H9 (cell line): ENCODE measurements around the gene PTRH1. TPM values are rescaled to one million over a fixed set of nuclear protein-coding genes. Genes with fewer than 3 reads are reported as not detected.

Source experiments
- DNase-seq: peaks from one replicate; pipeline ENCODE4 v3.0.0-alpha.2; 2017
- H2AFZ ChIP-seq: one replicate; pipeline ENCODE4 v1.6.1; 2013; ENCODE audit warnings: mild to moderate bottlenecking, low read length, control low read depth, moderate library complexity
- H2AK5ac ChIP-seq: 2 replicates; pipeline ENCODE4 v1.6.1; 2013; ENCODE audit warnings: low read length, control low read depth, mixed read lengths; ENCODE audit not compliant: insufficient read length
- H2BK120ac ChIP-seq: one replicate; pipeline ENCODE4 v1.6.1; 2013; ENCODE audit warnings: low read depth, mild to moderate bottlenecking, low read length, control low read depth, inconsistent platforms; ENCODE audit not compliant: poor library complexity, severe bottlenecking
- H2BK12ac ChIP-seq: 2 replicates; pipeline ENCODE4 v1.6.1; 2013; ENCODE audit warnings: low read length, control low read depth, mixed read lengths, low read depth; ENCODE audit not compliant: insufficient read length
- H2BK15ac ChIP-seq: 2 replicates; pipeline ENCODE4 v1.6.1; 2013; ENCODE audit warnings: low read depth, low read length, control low read depth
- H2BK20ac ChIP-seq: one replicate; pipeline ENCODE4 v1.6.1; 2013; ENCODE audit warnings: low read depth, mild to moderate bottlenecking, low read length, control low read depth, inconsistent platforms; ENCODE audit not compliant: poor library complexity, severe bottlenecking
- H2BK5ac ChIP-seq: 2 replicates; pipeline ENCODE4 v1.6.1; 2013; ENCODE audit warnings: low read length, control low read depth, mixed read lengths; ENCODE audit not compliant: insufficient read length
- H3K14ac ChIP-seq: 2 replicates; pipeline ENCODE4 v1.6.1; 2013; ENCODE audit warnings: low read length, control low read depth; ENCODE audit not compliant: insufficient read depth
- H3K18ac ChIP-seq: 2 replicates; pipeline ENCODE4 v1.6.1; 2013; ENCODE audit warnings: low read depth, mild to moderate bottlenecking, mixed read lengths, low read length, control low read depth; ENCODE audit not compliant: insufficient read length
- H3K23ac ChIP-seq: 2 replicates; pipeline ENCODE4 v1.6.1; 2013; ENCODE audit warnings: low read length, control low read depth, mixed read lengths, low read depth; ENCODE audit not compliant: insufficient read length
- H3K23me2 ChIP-seq: 2 replicates; pipeline ENCODE4 v1.6.1; 2013; ENCODE audit warnings: low read depth, mild to moderate bottlenecking, mixed read lengths, low read length, control low read depth; ENCODE audit not compliant: insufficient read length, poor library complexity, severe bottlenecking
- H3K27ac ChIP-seq: 2 replicates; pipeline ENCODE4 v1.5.1; 2013; ENCODE audit warnings: low read length, control low read depth, mixed read lengths, low read depth; ENCODE audit not compliant: insufficient read length
- H3K27me3 ChIP-seq: 2 replicates; pipeline ENCODE4 v1.6.1; 2013; ENCODE audit warnings: low read length, control low read depth, inconsistent platforms; ENCODE audit not compliant: insufficient read depth
- H3K4ac ChIP-seq: 2 replicates; pipeline ENCODE4 v1.6.1; 2013; ENCODE audit warnings: low read depth, mild to moderate bottlenecking, control low read depth, inconsistent platforms, low read length, moderate library complexity
- H3K4me1 ChIP-seq: 2 replicates; pipeline ENCODE4 v1.6.1; 2013; ENCODE audit warnings: low read length, control low read depth, inconsistent platforms; ENCODE audit not compliant: insufficient read depth
- H3K4me2 ChIP-seq: 2 replicates; pipeline ENCODE4 v1.6.1; 2013; ENCODE audit warnings: low read length, control low read depth, mixed read lengths; ENCODE audit not compliant: insufficient read length, insufficient read depth
- H3K56ac ChIP-seq: 2 replicates; pipeline ENCODE4 v1.6.1; 2013; ENCODE audit warnings: low read depth, mild to moderate bottlenecking, mixed read lengths, low read length, control low read depth; ENCODE audit not compliant: insufficient read length
- H3K79me1 ChIP-seq: 2 replicates; pipeline ENCODE4 v1.6.1; 2013; ENCODE audit warnings: low read depth, mild to moderate bottlenecking, moderate library complexity, low read length, control low read depth, inconsistent platforms; ENCODE audit not compliant: insufficient read depth, poor library complexity, severe bottlenecking
- H3K79me2 ChIP-seq: 2 replicates; pipeline ENCODE4 v1.6.1; 2013; ENCODE audit warnings: low read length, control low read depth, inconsistent platforms; ENCODE audit not compliant: insufficient read depth
- H3K9ac ChIP-seq: 2 replicates; pipeline ENCODE4 v1.6.1; 2013; ENCODE audit warnings: low read length, control low read depth, mixed read lengths; ENCODE audit not compliant: insufficient read length; ENCODE audit errors: extremely low read depth
- H3K9me3 ChIP-seq: one replicate; pipeline ENCODE4 v1.6.1; 2013; ENCODE audit warnings: low read depth, low read length, inconsistent platforms; ENCODE audit not compliant: control insufficient read depth
- H3T11ph ChIP-seq: one replicate; pipeline ENCODE4 v1.6.1; 2013; ENCODE audit warnings: mild to moderate bottlenecking, low read length, control low read depth, inconsistent platforms
- H4K20me1 ChIP-seq: one replicate; pipeline ENCODE4 v1.6.1; 2013; ENCODE audit not compliant: control insufficient read depth, insufficient read length, insufficient read depth
- H4K5ac ChIP-seq: 2 replicates; pipeline ENCODE4 v1.6.1; 2013; ENCODE audit warnings: low read depth, mild to moderate bottlenecking, mixed read lengths, low read length, control low read depth; ENCODE audit not compliant: insufficient read length
- H4K8ac ChIP-seq: replicated peaks from 2 replicates; pipeline ENCODE4 v1.6.1; 2013; ENCODE audit warnings: low read length, control low read depth, mixed read lengths, low read depth; ENCODE audit not compliant: insufficient read length
- H4K91ac ChIP-seq: 2 replicates; pipeline ENCODE4 v1.6.1; 2013; ENCODE audit warnings: low read depth, mild to moderate bottlenecking, moderate library complexity, mixed read lengths, low read length, control low read depth; ENCODE audit not compliant: insufficient read length
- H3K27ac Mint-ChIP-seq, 3 experiments: 2 replicates in 2 of 3; 3 replicates in 1 of 3; pipeline ENCODE4 v1.8.0; 2020 to 2021; ENCODE audit warnings: mixed read lengths in 3 of 3, mild to moderate bottlenecking in 1 of 3, moderate library complexity in 1 of 3
- H3K27me3 Mint-ChIP-seq: 2 replicates; pipeline ENCODE4 v1.8.0; 2021; ENCODE audit warnings: low read depth, mild to moderate bottlenecking, moderate library complexity, mixed read lengths
- H3K36me3 Mint-ChIP-seq, 3 experiments: 2 replicates in 2 of 3; 3 replicates in 1 of 3; pipeline ENCODE4 v1.8.0; 2020 to 2021; ENCODE audit warnings: low read depth in 3 of 3, mixed read lengths in 3 of 3; ENCODE audit not compliant: insufficient read depth in 1 of 3
- H3K4me1 Mint-ChIP-seq, 2 experiments: 2 replicates each; pipeline ENCODE4 v1.8.0; 2020; ENCODE audit warnings: mixed read lengths in 2 of 2
- H3K4me3 Mint-ChIP-seq, 2 experiments: 2 replicates in 1 of 2; 3 replicates in 1 of 2; pipeline ENCODE4 v1.8.0; 2020 to 2021; ENCODE audit warnings: mild to moderate bottlenecking in 2 of 2, mixed read lengths in 2 of 2, moderate library complexity in 1 of 2
- H3K9me3 Mint-ChIP-seq, 2 experiments: 2 replicates in 1 of 2; 3 replicates in 1 of 2; pipeline ENCODE4 v1.8.0; 2020; ENCODE audit warnings: mild to moderate bottlenecking in 2 of 2, mixed read lengths in 2 of 2, moderate library complexity in 1 of 2
- CTCF ChIP-seq: fragments of 200-600 bp; sonication (generic); conservative IDR thresholded peaks from 3 replicates; pipeline ENCODE4 v1.8.0; 2021; ENCODE audit warnings: antibody characterized with exemption, mild to moderate bottlenecking
- WGBS: extraction: QIAGEN DNeasy Blood & Tissue Kit; methylation state at CpG from one replicate; pipeline ENCODE4 v1.1.7; 2013; ENCODE audit warnings: missing lambda C conversion rate, low lambda C conversion rate, mixed read lengths; ENCODE audit not compliant: insufficient read length; ENCODE audit errors: extremely low coverage; 5-methylcytosine and 5-hydroxymethylcytosine counted together
- total RNA-seq: library from RNA; stranded (reverse); gene quantifications from 2 replicates; pipeline ENCODE4 v1.2.1, GENCODE V29; 2021

Gene PTRH1
- total RNA-seq, 1 experiment from 2014 or later, result 10.9 TPM

GRCh38 chr9:127705577-127706379 lies 9.7 kb downstream of the PTRH1 start:
- Mint-ChIP-seq H3K27me3 (peaks cover 7% of the 10 kb centered on the region), H3K4me1 (peaks cover 6 to 22% of the 10 kb centered on the region in 2 experiments), H3K27ac (no peak overlapping the region; a peak in 1 of 7 replicates), H3K36me3 (no peaks in the 10 kb centered on the region), H3K4me3 (no peak overlapping the region), H3K9me3 (peaks cover 0 to 2% of the 10 kb centered on the region in 2 experiments; a peak in 1 of 5 replicates)
- no peak overlapping the region for H2BK20ac ChIP-seq
- no peak overlapping the region; the same call in 1 of the 2 replicates for H3K4ac ChIP-seq
- no peak overlapping the region for H3T11ph ChIP-seq
- no peaks in the 10 kb centered on the region for H3K79me1 ChIP-seq
- TF ChIP-seq CTCF, result no peak
- H2BK12ac ChIP-seq, result no peak overlapping the region
- no peaks in the 10 kb centered on the region for H3K79me2 ChIP-seq
- no peak overlapping the region for H3K9ac ChIP-seq
- H4K5ac ChIP-seq, result no peak overlapping the region
- H2BK5ac ChIP-seq, result no peak overlapping the region
- H4K91ac ChIP-seq, result no peak overlapping the region
- H3K27ac ChIP-seq, result no peak overlapping the region
- H4K20me1 ChIP-seq, result no peaks in the 10 kb centered on the region
- H2AFZ ChIP-seq, result no peak overlapping the region
- no peak for DNase-seq
- peak overlapping the region; percentile 13; the same call in 1 of the 2 replicates for H3K14ac ChIP-seq
- H4K8ac ChIP-seq, result no peak overlapping the region
- H3K4me2 ChIP-seq, result no peak overlapping the region
- H3K23me2 ChIP-seq, result no peaks in the 10 kb centered on the region
- no peaks in the 10 kb centered on the region for H3K9me3 ChIP-seq
- no peaks in the 10 kb centered on the region for H3K27me3 ChIP-seq
- no peak overlapping the region for H3K56ac ChIP-seq
- H3K18ac ChIP-seq, result peak overlapping the region; percentile 23
- H3K23ac ChIP-seq, result no peak overlapping the region
- H2BK120ac ChIP-seq, result no peak overlapping the region
- no peaks in the 10 kb centered on the region for H3K4me1 ChIP-seq
- peak overlapping the region; percentile 33; the same call in 1 of the 2 replicates for H2BK15ac ChIP-seq
- no peak overlapping the region for H2AK5ac ChIP-seq
- no CpG with 5 or more reads among the region's 12 CpGs for WGBS
